Ishikawa (cell line): ENCODE results near the gene SCFD2.

ENCODE experiments used
- CEBPB ChIP-seq: IDR thresholded peaks from 2 replicates; pipeline ENCODE4 v1.6.1; 2012
- CREB1 ChIP-seq: IDR thresholded peaks from 2 replicates; pipeline ENCODE4 v1.6.1; 2012; ENCODE audit warnings: low read depth
- EGR1 ChIP-seq: IDR thresholded peaks from 2 replicates; pipeline ENCODE4 v1.6.1; 2012
- EP300 ChIP-seq: IDR thresholded peaks from 2 replicates; pipeline ENCODE4 v1.6.1; 2012; ENCODE audit warnings: borderline replicate concordance
- FOXM1 ChIP-seq: IDR thresholded peaks from 2 replicates; pipeline ENCODE4 v1.6.1; 2012; ENCODE audit warnings: low read depth, borderline replicate concordance
- NFIC ChIP-seq: IDR thresholded peaks from 2 replicates; pipeline ENCODE4 v1.6.1; 2012
- RAD21 ChIP-seq: IDR thresholded peaks from 2 replicates; pipeline ENCODE4 v1.6.1; 2012; ENCODE audit warnings: low read depth
- TAF1 ChIP-seq: IDR thresholded peaks from 2 replicates; pipeline ENCODE4 v1.6.1; 2012; ENCODE audit warnings: low read depth, mild to moderate bottlenecking
- TCF12 ChIP-seq: IDR thresholded peaks from 2 replicates; pipeline ENCODE4 v1.6.1; 2012; ENCODE audit warnings: low read depth
- TEAD4 ChIP-seq: IDR thresholded peaks from 2 replicates; pipeline ENCODE4 v1.6.1; 2012
- YY1 ChIP-seq: IDR thresholded peaks from 2 replicates; pipeline ENCODE4 v1.6.1; 2012; ENCODE audit warnings: low read depth
- ZBTB7A ChIP-seq: IDR thresholded peaks from 2 replicates; pipeline ENCODE4 v1.6.1; 2012; ENCODE audit warnings: low read depth
- TF ChIP-seq, protein P1 (sequence below): IDR thresholded peaks from 2 replicates; pipeline ENCODE4 v1.6.1; 2012
- TF ChIP-seq, protein P2 (sequence below): IDR thresholded peaks from 2 replicates; pipeline ENCODE4 v1.6.1; 2012; ENCODE audit warnings: low read depth, mild to moderate bottlenecking
- TF ChIP-seq, protein P3 (sequence below): IDR thresholded peaks from 2 replicates; pipeline ENCODE4 v1.6.1; 2012

The SCFD2 gene

DNA sequence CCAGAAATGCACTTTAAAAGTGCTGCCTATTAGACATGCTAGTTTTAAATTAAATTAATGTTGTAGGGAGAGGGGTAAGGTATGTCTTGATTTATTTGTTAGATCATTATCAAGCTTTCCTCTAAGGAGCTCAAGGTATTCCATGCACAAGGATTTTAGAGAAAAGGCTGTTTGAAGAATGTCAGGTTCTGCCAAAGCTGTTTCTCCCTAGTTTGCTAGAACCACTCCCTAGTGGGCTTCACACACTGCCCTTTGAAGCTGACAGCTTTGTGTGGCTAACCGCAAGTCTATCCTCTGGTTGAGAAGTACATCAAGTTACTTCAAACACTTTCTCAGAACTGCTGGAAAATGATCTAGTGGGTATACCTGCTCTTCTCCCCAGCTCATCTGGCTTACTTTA is 471.4 kb downstream of the SCFD2 start:
- TF ChIP-seq, protein P1, sequence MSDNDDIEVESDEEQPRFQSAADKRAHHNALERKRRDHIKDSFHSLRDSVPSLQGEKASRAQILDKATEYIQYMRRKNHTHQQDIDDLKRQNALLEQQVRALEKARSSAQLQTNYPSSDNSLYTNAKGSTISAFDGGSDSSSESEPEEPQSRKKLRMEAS = no peak
- TF ChIP-seq TAF1 = no peak

DNA sequence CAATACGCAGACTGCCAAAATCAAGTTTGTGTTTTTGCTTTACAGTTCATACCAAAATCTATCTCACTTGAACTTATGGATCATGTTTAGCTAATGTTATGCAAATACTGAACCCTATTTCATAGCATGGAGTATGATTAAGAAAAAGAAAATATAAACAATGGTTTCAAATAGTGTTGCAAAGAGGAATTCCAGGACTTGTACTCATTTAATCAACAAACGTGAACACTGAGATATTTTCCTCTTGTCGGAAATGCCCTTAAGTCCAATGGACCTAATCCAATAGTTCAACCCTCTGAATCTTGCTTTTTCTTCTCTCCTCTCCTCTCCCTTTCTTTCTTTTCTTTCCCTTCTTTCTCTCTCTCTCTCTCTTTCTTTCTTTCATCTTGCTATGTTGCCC is 473.0 kb downstream of the SCFD2 start:
- TF ChIP-seq EGR1 = no peak
- TF ChIP-seq TEAD4 = no peak
- TF ChIP-seq EP300 = no peak
- no peak for TF ChIP-seq YY1
- no peak for TF ChIP-seq ZBTB7A
- TF ChIP-seq, protein P2, sequence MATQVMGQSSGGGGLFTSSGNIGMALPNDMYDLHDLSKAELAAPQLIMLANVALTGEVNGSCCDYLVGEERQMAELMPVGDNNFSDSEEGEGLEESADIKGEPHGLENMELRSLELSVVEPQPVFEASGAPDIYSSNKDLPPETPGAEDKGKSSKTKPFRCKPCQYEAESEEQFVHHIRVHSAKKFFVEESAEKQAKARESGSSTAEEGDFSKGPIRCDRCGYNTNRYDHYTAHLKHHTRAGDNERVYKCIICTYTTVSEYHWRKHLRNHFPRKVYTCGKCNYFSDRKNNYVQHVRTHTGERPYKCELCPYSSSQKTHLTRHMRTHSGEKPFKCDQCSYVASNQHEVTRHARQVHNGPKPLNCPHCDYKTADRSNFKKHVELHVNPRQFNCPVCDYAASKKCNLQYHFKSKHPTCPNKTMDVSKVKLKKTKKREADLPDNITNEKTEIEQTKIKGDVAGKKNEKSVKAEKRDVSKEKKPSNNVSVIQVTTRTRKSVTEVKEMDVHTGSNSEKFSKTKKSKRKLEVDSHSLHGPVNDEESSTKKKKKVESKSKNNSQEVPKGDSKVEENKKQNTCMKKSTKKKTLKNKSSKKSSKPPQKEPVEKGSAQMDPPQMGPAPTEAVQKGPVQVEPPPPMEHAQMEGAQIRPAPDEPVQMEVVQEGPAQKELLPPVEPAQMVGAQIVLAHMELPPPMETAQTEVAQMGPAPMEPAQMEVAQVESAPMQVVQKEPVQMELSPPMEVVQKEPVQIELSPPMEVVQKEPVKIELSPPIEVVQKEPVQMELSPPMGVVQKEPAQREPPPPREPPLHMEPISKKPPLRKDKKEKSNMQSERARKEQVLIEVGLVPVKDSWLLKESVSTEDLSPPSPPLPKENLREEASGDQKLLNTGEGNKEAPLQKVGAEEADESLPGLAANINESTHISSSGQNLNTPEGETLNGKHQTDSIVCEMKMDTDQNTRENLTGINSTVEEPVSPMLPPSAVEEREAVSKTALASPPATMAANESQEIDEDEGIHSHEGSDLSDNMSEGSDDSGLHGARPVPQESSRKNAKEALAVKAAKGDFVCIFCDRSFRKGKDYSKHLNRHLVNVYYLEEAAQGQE = no peak
- TF ChIP-seq TCF12 = no peak
- TF ChIP-seq NFIC = no peak
- TF ChIP-seq TAF1 = no peak
- no peak for TF ChIP-seq FOXM1
- TF ChIP-seq CEBPB = no peak
- TF ChIP-seq, protein P3, sequence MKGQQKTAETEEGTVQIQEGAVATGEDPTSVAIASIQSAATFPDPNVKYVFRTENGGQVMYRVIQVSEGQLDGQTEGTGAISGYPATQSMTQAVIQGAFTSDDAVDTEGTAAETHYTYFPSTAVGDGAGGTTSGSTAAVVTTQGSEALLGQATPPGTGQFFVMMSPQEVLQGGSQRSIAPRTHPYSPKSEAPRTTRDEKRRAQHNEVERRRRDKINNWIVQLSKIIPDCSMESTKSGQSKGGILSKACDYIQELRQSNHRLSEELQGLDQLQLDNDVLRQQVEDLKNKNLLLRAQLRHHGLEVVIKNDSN = no peak
- no peak for TF ChIP-seq RAD21
- TF ChIP-seq, protein P1 = no peak
- no peak for TF ChIP-seq CREB1

DNA sequence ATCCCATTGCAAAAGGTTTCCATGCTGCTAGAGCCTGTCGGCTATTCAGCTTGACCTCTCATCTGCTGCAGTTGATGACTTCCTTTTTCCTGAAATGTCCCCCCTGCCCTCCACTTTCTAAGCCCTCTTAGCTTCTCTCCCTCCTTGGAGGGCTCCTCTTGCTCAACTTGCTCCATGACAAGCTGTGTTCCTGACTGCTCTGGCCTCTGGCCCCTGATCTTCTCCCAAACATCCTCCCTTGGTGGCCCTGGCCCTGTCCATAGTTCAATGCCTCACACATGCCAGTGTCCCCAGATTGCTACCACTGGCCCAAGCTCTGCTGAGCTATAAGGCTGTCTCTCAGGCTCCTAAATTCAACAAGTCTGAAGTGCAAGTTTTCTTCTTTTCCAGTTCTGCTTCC is 474.1 kb downstream of the SCFD2 start:
- TF ChIP-seq FOXM1 (no peak), CREB1 (no peak), RAD21 (no peak), YY1 (no peak), ZBTB7A (no peak), TEAD4 (no peak), EP300 (no peak), EGR1 (no peak), TCF12 (no peak), CEBPB (no peak)
- TF ChIP-seq, protein P2 = no peak
- TF ChIP-seq, protein P1 = no peak
- TF ChIP-seq, protein P3 = no peak

DNA sequence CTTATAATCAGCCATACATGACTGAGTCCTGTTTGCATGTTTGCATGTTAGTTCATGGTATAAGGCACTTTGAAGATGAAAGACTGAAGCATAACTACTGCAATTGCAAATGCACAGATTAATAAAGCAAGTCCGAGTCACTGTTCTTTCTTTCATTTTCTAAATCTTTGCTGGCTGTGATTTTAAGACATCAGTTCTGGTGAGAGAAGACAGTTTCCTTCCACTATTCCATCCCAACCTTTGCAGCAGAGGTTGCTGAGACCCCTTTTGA is 475.4 kb downstream of the SCFD2 start:
- TF ChIP-seq ZBTB7A (no peak), YY1 (no peak), TAF1 (no peak), EP300 (no peak), TEAD4 (no peak), EGR1 (no peak), TCF12 (no peak), CREB1 (no peak)
- TF ChIP-seq, protein P1 = no peak

DNA sequence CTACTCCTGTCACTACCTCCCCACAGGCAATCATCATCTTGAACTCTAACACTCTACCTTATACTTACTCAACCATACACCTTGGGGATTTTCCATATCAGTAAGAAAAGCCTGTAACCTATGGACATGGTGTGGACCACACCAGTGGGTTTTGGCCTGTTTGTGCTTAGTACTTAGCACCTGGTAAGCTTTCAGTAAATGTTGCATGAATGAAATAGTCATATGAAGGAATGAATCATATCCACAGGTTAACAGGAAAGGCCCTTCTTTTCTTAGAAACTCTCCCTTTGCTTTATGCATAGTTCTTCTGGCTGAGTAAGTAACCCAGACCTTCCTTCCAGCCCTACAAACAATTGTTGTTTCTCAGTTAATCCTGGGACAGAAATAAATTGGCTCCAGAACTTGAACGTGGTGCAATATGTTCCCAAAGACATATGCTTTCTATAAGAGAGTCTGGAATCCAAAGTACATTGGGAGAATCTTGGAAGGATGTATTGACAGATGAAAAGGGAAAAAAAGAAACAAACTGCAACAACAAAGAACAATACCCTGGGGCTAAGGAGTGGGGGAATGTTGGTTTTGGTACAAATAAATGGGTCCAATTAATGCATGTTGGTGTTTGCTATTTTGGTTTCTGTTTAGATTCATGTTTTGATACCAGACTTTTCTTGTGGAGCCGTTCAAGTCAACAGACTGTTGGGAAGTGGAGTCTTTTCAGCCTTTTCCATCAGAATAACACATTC is 475.9 kb downstream of the SCFD2 start:
- no peak for TF ChIP-seq CEBPB
- TF ChIP-seq YY1 = no peak
- no peak for TF ChIP-seq CREB1
- no peak for TF ChIP-seq TCF12
- TF ChIP-seq, protein P3 = no peak
- no peak for TF ChIP-seq EP300
- no peak for TF ChIP-seq ZBTB7A
- no peak for TF ChIP-seq RAD21
- no peak for TF ChIP-seq FOXM1
- TF ChIP-seq, protein P1 = no peak
- TF ChIP-seq TAF1 = no peak
- no peak for TF ChIP-seq EGR1
- TF ChIP-seq TEAD4 = no peak
